ENCODE results near the gene LNPEP.

LNPEP gene

DNA sequence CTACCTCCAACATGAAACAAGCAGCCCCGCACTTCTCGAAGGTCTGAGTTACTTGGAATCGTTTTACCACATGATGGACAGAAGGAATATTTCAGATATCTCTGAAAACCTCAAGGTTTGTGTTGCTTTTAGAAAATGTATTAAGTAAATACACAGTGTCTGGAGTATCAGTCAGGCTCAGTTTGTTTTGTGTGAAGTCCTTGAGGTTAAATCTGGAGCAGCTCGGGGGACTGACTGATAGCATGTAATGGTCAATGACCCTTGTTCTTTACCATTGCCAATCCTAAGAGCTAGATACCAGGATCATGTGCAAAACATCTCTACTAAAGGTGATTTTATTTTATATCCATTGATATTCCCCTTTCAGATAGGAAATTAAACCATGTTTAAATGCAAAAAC is 26.9 kb upstream of the LNPEP start:
- H3K27me3 ChIP-seq = no peaks in the 10 kb centered on the region
- TF ChIP-seq, protein P1, sequence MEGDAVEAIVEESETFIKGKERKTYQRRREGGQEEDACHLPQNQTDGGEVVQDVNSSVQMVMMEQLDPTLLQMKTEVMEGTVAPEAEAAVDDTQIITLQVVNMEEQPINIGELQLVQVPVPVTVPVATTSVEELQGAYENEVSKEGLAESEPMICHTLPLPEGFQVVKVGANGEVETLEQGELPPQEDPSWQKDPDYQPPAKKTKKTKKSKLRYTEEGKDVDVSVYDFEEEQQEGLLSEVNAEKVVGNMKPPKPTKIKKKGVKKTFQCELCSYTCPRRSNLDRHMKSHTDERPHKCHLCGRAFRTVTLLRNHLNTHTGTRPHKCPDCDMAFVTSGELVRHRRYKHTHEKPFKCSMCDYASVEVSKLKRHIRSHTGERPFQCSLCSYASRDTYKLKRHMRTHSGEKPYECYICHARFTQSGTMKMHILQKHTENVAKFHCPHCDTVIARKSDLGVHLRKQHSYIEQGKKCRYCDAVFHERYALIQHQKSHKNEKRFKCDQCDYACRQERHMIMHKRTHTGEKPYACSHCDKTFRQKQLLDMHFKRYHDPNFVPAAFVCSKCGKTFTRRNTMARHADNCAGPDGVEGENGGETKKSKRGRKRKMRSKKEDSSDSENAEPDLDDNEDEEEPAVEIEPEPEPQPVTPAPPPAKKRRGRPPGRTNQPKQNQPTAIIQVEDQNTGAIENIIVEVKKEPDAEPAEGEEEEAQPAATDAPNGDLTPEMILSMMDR (IDR thresholded peaks at IDR 0.05) = no peak
- peaks cover 0 to 10% (median 9%) of the 10 kb centered on the region in 3 donors for H3K36me3 ChIP-seq
- H3K9me3 ChIP-seq = no peaks in the 10 kb centered on the region
- intact Hi-C loops (cut with DNase I; ENCODE audit: low total_unique reads) = no loop called here
- no peak for DNase-seq
- H3K4me3 ChIP-seq = no peak overlapping the region
- peaks cover 0 to 6% (median 0%) of the 10 kb centered on the region in 4 donors for H3K4me1 ChIP-seq
- H3K27ac ChIP-seq = no peak overlapping the region

DNA sequence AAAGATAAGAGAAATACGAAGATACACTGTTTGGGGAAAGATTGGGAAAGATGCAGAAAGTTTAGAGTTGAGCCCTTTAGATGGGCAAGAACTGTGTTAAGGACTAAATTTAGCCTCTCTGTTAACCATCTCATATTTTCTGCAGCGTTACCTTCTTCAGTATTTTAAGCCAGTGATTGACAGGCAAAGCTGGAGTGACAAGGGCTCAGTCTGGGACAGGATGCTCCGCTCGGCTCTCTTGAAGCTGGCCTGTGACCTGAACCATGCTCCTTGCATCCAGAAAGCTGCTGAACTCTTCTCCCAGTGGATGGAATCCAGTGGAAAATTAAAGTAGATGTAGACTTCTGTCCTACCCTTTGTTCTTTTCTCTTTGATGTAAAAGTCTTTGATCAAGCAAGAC is 26.4 kb upstream of the LNPEP start:
- no peaks in the 10 kb centered on the region for H3K27me3 ChIP-seq
- intact Hi-C loops (cut with DNase I; ENCODE audit: low total_unique reads) = no loop called here
- no peak for DNase-seq
- no peak overlapping the region for H3K4me3 ChIP-seq
- TF ChIP-seq, protein P1 (IDR thresholded peaks at IDR 0.05) = no peak
- no peaks in the 10 kb centered on the region for H3K9me3 ChIP-seq
- peaks cover 0 to 10% (median 9%) of the 10 kb centered on the region in 3 donors for H3K36me3 ChIP-seq
- no peak overlapping the region for H3K27ac ChIP-seq
- H3K4me1 ChIP-seq = peaks cover 0 to 1% (median 0%) of the 10 kb centered on the region in 4 donors

DNA sequence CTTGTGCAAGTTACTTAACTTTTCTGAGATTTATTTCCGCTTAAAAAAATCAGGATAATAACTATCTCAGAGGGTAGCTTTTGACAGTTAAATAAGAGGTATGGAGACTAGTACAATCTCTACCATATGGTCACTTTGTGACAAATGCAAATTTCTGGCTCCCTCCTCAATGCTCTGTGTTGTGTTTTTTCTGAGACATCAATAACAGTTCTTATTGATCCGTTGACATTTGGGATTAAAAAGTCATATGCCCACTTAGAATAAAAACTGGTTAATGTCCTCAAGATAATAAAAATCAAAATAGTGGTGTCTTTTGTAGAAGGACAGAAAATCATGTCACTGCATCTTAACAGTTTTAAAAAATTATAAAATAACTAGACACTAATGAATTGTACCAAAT is 24.7 kb upstream of the LNPEP start:
- Histone ChIP-seq H3K27me3 (no peaks in the 10 kb centered on the region), H3K36me3 (peaks cover 0 to 10% (median 9%) of the 10 kb centered on the region in 3 donors), H3K9me3 (no peaks in the 10 kb centered on the region), H3K4me1 (no peaks in the 10 kb centered on the region), H3K27ac (no peak overlapping the region), H3K4me3 (no peak overlapping the region)
- intact Hi-C loops (cut with DNase I; ENCODE audit: low total_unique reads) = no loop called here
- DNase-seq = no peak
- TF ChIP-seq, protein P1 (IDR thresholded peaks at IDR 0.05) = no peak

DNA sequence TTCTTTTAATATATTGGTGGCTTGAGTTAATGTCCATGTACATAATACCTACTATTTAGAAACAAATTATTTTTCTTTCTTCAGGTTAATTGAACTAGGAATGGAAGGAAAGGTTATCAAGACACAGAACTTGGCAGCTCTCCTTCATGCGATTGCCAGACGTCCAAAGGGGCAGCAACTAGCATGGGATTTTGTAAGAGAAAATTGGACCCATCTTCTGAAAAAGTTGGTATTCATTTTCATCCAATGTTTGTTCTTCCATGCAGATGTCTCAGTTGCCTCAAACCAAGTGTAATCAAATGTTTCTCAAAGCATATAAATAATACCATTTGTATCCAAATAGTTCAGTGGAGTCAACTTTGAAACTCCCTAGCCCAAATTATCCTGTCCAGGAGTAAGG is 22.6 kb upstream of the LNPEP start:
- intact Hi-C loops (cut with DNase I; ENCODE audit: low total_unique reads) = no loop called here
- TF ChIP-seq, protein P1 (IDR thresholded peaks at IDR 0.05) = no peak
- H3K4me3 ChIP-seq = no peak overlapping the region
- H3K27me3 ChIP-seq = no peaks in the 10 kb centered on the region
- no peaks in the 10 kb centered on the region for H3K4me1 ChIP-seq
- peaks cover 0 to 14% (median 9%) of the 10 kb centered on the region in 3 donors for H3K36me3 ChIP-seq
- no peak overlapping the region for H3K27ac ChIP-seq
- DNase-seq = no peak
- no peaks in the 10 kb centered on the region for H3K9me3 ChIP-seq

DNA sequence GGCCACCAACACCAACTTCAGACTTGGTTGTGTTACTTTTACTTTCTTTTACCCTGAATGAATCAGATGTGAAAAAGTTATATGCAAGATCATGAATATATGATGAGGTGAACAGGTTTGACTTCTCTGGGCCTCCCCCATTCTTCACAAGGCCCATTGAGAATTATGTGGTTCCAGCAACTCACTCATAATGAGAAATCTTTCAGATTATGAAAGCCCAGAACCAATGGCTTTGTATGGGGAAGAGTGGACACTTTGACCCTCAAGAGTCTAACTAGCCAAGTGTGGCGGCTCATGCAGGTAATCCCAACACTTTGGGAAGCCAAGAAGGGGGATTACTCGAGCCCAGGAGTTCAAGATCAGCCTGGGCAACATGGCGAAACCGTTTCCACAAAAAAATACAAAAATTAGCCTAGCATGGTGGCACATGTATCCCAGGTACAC is 16.1 kb upstream of the LNPEP start:
- Histone ChIP-seq H3K9me3 (no peaks in the 10 kb centered on the region), H3K4me3 (no peak overlapping the region), H3K4me1 (peaks cover 0 to 8% (median 3%) of the 10 kb centered on the region in 4 donors), H3K36me3 (peaks cover 0 to 5% (median 0%) of the 10 kb centered on the region in 3 donors), H3K27me3 (no peaks in the 10 kb centered on the region), H3K27ac (no peak overlapping the region)
- TF ChIP-seq, protein P1 (IDR thresholded peaks at IDR 0.05) = no peak
- intact Hi-C loops (cut with DNase I; ENCODE audit: low total_unique reads) = no loop called here
- no peak for DNase-seq
